Peyer's patch (tissue), 4 donors: ENCODE data around the gene USP9X.

Experiments
- CTCF ChIP-seq, 6 experiments: fragments of 450-650 bp in 4 of 6; fragments of 200-600 bp in 2 of 6; sonication (generic) in 1 of 6; IDR thresholded peaks; one replicate each; pipeline ENCODE4 v1.5.1; 2017 to 2019; ENCODE audit warnings: antibody characterized with exemption in 6 of 6, mild to moderate bottlenecking in 3 of 6, moderate library complexity in 1 of 6
- POLR2A ChIP-seq, 2 donors: fragments of 450-650 bp; IDR thresholded peaks; one replicate each; pipeline ENCODE4 v1.5.1; 2017; ENCODE audit warnings: antibody characterized with exemption in 2 of 2, mild to moderate bottlenecking in 2 of 2, moderate library complexity in 2 of 2

GRCh38 chrX:41095908-41096307, 10.7 kb downstream of the USP9X start:
- TF ChIP-seq CTCF (IDR thresholded peaks at IDR 0.05), result no peak
- TF ChIP-seq POLR2A (IDR thresholded peaks at IDR 0.05), result no peak
